Astrocyte (in vitro differentiated cells and primary cell): Measurements from ENCODE around the gene ITSN1. TPM values are rescaled to one million over a fixed set of nuclear protein-coding genes. Genes with fewer than 3 reads are reported as not detected.

ENCODE experiments used
- DNase-seq: peaks from one replicate; pipeline ENCODE4 v3.0.0-alpha.2; 2010; ENCODE audit warnings: low read depth
- FAIRE-seq: peaks from 2 replicates; lab custom pipeline; 2011; peaks lifted over from hg19 to GRCh38; lab: Jason Lieb, UNC
- H2AFZ ChIP-seq: 2 replicates; pipeline ENCODE4 v1.6.0; 2012; ENCODE audit warnings: low read depth, low read length, inconsistent platforms
- H3K27ac ChIP-seq: 2 replicates; pipeline ENCODE4 v1.5.1; 2011; ENCODE audit warnings: low read depth, low read length, inconsistent platforms
- H3K27me3 ChIP-seq: 2 replicates; pipeline ENCODE4 v1.6.0; 2011; ENCODE audit warnings: low read length, inconsistent platforms; ENCODE audit not compliant: insufficient read depth
- H3K36me3 ChIP-seq: 2 replicates; pipeline ENCODE4 v1.5.1; 2011; ENCODE audit warnings: low read length, inconsistent platforms; ENCODE audit not compliant: insufficient read depth
- H3K4me1 ChIP-seq: 2 replicates; pipeline ENCODE4 v1.5.1; 2011; ENCODE audit warnings: low read length, inconsistent platforms; ENCODE audit not compliant: insufficient read depth
- H3K4me2 ChIP-seq: 2 replicates; pipeline ENCODE4 v1.6.0; 2012; ENCODE audit warnings: low read length, inconsistent platforms
- H3K4me3 ChIP-seq: 2 replicates; pipeline ENCODE4 v1.5.1; 2011; ENCODE audit warnings: low read depth, mild to moderate bottlenecking, low read length, inconsistent platforms; ENCODE audit not compliant: insufficient read depth
- H3K79me2 ChIP-seq: 2 replicates; pipeline ENCODE4 v1.6.0; 2012; ENCODE audit warnings: mild to moderate bottlenecking, low read length, inconsistent platforms; ENCODE audit not compliant: insufficient read depth
- H3K9ac ChIP-seq: 2 replicates; pipeline ENCODE4 v1.6.0; 2012; ENCODE audit warnings: mild to moderate bottlenecking, low read length, inconsistent platforms
- H3K9me3 ChIP-seq: 2 replicates; pipeline ENCODE4 v1.5.1; 2012; ENCODE audit warnings: low read depth, mild to moderate bottlenecking, low read length, inconsistent platforms; ENCODE audit not compliant: insufficient read depth
- H4K20me1 ChIP-seq: 2 replicates; pipeline ENCODE4 v1.6.0; 2012; ENCODE audit warnings: low read length, inconsistent platforms; ENCODE audit not compliant: insufficient read depth
- H3K27ac Mint-ChIP-seq: one replicate; pipeline ENCODE4 v1.8.0; 2021; ENCODE audit warnings: mild to moderate bottlenecking, mixed read lengths; ENCODE audit not compliant: unreplicated experiment
- H3K27me3 Mint-ChIP-seq: one replicate; pipeline ENCODE4 v1.8.0; 2021; ENCODE audit warnings: low read depth, mixed read lengths; ENCODE audit not compliant: unreplicated experiment
- H3K36me3 Mint-ChIP-seq: one replicate; pipeline ENCODE4 v1.8.0; 2021; ENCODE audit warnings: low read depth, mixed read lengths; ENCODE audit not compliant: unreplicated experiment
- H3K4me1 Mint-ChIP-seq: one replicate; pipeline ENCODE4 v1.8.0; 2021; ENCODE audit warnings: low read depth, mixed read lengths; ENCODE audit not compliant: unreplicated experiment
- H3K4me3 Mint-ChIP-seq: one replicate; pipeline ENCODE4 v1.8.0; 2021; ENCODE audit warnings: mild to moderate bottlenecking, moderate library complexity, mixed read lengths; ENCODE audit not compliant: unreplicated experiment
- H3K9me3 Mint-ChIP-seq: one replicate; pipeline ENCODE4 v1.8.0; 2021; ENCODE audit warnings: mild to moderate bottlenecking, mixed read lengths; ENCODE audit not compliant: unreplicated experiment
- EZH2 ChIP-seq: IDR thresholded peaks from 2 replicates; pipeline ENCODE4 v1.6.1; 2012; ENCODE audit warnings: mild to moderate bottlenecking, low read length, inconsistent platforms; ENCODE audit not compliant: insufficient read depth
- total RNA-seq: library from RNA; stranded (reverse); gene quantifications from 2 replicates; pipeline ENCODE4 v1.2.1, GENCODE V29; 2021
- TF ChIP-seq, protein P1 (sequence below): IDR thresholded peaks from 2 replicates; pipeline ENCODE4 v1.5.1; 2011; ENCODE audit warnings: low read depth, mild to moderate bottlenecking, inconsistent platforms, low read length, moderate library complexity; ENCODE audit not compliant: insufficient read depth

The ITSN1 gene
- total RNA-seq, 1 donor from 2014 or later: 77.3 TPM

DNA sequence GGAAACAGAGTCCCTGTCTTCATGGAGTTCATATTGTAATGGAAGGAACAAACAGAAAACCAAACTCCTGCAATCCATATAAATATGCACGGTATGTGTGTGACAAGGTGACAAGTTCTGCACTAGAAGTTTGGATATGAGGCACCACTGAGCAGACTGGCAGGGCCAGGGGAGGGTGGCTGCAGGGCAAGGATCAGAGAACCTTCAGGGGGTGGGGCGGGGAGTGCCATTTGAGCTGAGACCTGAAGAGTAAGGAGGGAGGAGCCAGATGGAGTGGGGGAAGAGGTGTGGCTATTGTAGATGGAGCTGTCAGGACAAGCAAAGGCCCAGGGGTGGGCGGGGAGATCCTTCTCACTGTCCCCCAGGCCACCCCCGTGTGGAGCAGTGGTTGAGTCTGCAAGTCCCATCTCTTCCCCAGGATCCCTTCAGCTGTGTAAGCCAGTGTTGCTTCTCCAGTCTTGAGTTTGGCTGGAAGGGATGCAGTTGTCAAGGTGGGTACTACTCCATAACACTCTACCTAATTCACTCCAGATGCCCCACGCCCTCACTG lies 196.9 kb downstream of the ITSN1 start:
- H3K27me3 Mint-ChIP-seq: no peaks in the 10 kb centered on the region
- Histone ChIP-seq H3K9ac (no peak overlapping the region), H4K20me1 (no peaks in the 10 kb centered on the region), H3K9me3 (no peaks in the 10 kb centered on the region), H2AFZ (no peak overlapping the region), H3K4me3 (no peak overlapping the region), H3K27ac (no peak overlapping the region), H3K27me3 (no peaks in the 10 kb centered on the region), H3K36me3 (peaks cover 3% of the 10 kb centered on the region), H3K4me1 (peaks cover 16% of the 10 kb centered on the region), H3K79me2 (no peaks in the 10 kb centered on the region), H3K4me2 (no peak overlapping the region)
- no peak overlapping the region for H3K27ac Mint-ChIP-seq
- peaks cover 20% of the 10 kb centered on the region for H3K36me3 Mint-ChIP-seq
- no peak for TF ChIP-seq EZH2
- TF ChIP-seq, protein P1, sequence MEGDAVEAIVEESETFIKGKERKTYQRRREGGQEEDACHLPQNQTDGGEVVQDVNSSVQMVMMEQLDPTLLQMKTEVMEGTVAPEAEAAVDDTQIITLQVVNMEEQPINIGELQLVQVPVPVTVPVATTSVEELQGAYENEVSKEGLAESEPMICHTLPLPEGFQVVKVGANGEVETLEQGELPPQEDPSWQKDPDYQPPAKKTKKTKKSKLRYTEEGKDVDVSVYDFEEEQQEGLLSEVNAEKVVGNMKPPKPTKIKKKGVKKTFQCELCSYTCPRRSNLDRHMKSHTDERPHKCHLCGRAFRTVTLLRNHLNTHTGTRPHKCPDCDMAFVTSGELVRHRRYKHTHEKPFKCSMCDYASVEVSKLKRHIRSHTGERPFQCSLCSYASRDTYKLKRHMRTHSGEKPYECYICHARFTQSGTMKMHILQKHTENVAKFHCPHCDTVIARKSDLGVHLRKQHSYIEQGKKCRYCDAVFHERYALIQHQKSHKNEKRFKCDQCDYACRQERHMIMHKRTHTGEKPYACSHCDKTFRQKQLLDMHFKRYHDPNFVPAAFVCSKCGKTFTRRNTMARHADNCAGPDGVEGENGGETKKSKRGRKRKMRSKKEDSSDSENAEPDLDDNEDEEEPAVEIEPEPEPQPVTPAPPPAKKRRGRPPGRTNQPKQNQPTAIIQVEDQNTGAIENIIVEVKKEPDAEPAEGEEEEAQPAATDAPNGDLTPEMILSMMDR: no peak
- FAIRE-seq: no peak
- H3K4me1 Mint-ChIP-seq: peaks cover 16% of the 10 kb centered on the region
- no peak for DNase-seq
- H3K9me3 Mint-ChIP-seq: no peaks in the 10 kb centered on the region
- H3K4me3 Mint-ChIP-seq: no peak overlapping the region

DNA sequence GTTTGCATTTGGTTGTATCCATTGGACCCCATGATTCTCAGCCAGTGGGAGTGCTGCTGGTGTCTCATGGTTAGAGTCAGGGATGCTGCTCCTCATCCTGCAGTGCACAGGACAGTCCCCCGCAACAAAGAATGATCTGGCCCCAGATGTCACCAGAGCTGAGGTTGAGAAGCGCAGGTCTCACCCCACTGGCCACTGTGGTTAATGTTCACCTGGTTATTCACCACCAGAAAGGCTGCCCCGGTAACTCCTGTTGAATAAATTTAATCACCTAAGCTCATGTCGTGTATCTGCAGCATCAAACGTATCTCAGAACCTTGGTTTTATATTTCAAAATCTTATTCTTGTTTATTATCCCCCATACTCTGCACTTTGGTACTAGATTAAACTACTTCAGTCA lies 197.5 kb downstream of the ITSN1 start:
- Mint-ChIP-seq H3K4me1 (peaks cover 16% of the 10 kb centered on the region), H3K9me3 (no peaks in the 10 kb centered on the region), H3K27me3 (no peaks in the 10 kb centered on the region), H3K27ac (no peak overlapping the region), H3K36me3 (peaks cover 18% of the 10 kb centered on the region), H3K4me3 (no peak overlapping the region)
- DNase-seq (no peak), FAIRE-seq (no peak)
- Histone ChIP-seq H3K4me1 (peaks cover 15% of the 10 kb centered on the region), H3K4me2 (no peak overlapping the region), H3K79me2 (no peaks in the 10 kb centered on the region), H4K20me1 (no peaks in the 10 kb centered on the region), H2AFZ (no peak overlapping the region), H3K36me3 (peaks cover 2% of the 10 kb centered on the region), H3K9me3 (no peaks in the 10 kb centered on the region), H3K9ac (no peak overlapping the region), H3K27ac (no peak overlapping the region), H3K4me3 (no peak overlapping the region), H3K27me3 (no peaks in the 10 kb centered on the region)
- no peak for TF ChIP-seq EZH2
- TF ChIP-seq, protein P1: no peak

DNA sequence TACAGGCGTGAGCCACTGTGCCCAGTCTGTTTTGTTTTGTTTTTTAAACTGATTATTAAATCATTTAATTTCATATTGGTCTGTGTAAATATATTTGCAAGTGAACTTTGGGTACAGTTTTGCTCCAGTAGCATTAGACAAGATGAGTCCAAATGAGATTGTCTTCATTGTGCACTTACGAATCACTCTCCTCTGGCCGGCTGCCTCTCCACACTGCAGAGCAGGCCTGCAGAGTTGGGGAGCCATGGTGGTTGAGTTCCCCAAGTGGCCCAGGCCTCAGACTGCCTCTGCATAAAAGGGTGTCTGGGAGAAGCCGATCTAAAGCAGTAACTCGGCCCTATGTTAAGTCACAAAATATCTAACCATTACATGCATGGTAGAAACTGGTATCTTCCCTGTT lies 198.5 kb downstream of the ITSN1 start:
- H3K4me3 ChIP-seq: no peak overlapping the region
- no peaks in the 10 kb centered on the region for H3K9me3 ChIP-seq
- no peak overlapping the region for H3K4me3 Mint-ChIP-seq
- H3K27ac ChIP-seq: no peak overlapping the region
- H3K36me3 ChIP-seq: no peaks in the 10 kb centered on the region
- TF ChIP-seq, protein P1: no peak
- TF ChIP-seq EZH2: no peak
- FAIRE-seq (no peak), DNase-seq (no peak)
- no peaks in the 10 kb centered on the region for H3K79me2 ChIP-seq
- H3K4me1 Mint-ChIP-seq: peaks cover 13% of the 10 kb centered on the region
- no peak overlapping the region for H2AFZ ChIP-seq
- no peaks in the 10 kb centered on the region for H3K27me3 Mint-ChIP-seq
- no peaks in the 10 kb centered on the region for H3K9me3 Mint-ChIP-seq
- no peak overlapping the region for H3K4me2 ChIP-seq
- H3K36me3 Mint-ChIP-seq: peaks cover 22% of the 10 kb centered on the region
- H3K9ac ChIP-seq: no peak overlapping the region
- H3K27me3 ChIP-seq: no peaks in the 10 kb centered on the region
- H3K4me1 ChIP-seq: peaks cover 11% of the 10 kb centered on the region
- H3K27ac Mint-ChIP-seq: no peak overlapping the region
- H4K20me1 ChIP-seq: no peaks in the 10 kb centered on the region
